OCI-LY7 (cell line): ENCODE data around the gene RPS19. TPM values are rescaled to one million over a fixed set of nuclear protein-coding genes. Genes with fewer than 3 reads are reported as not detected.

ENCODE experiments used
- BruUV-seq: library from RNA; stranded (reverse); fragments of 400-500 nt; replicated peaks from 2 replicates; lab custom pipeline; 2021; lab: Mats Ljungman, UMichigan
- CTCF ChIA-PET: fragments of 300-600 bp; sonication (Branson Sonifier 250); formaldehyde crosslinking; loops from one replicate; lab custom pipeline; 2022; ENCODE audit warnings: antibody characterized with exemption; ENCODE audit not compliant: unreplicated experiment; lab: Charles Lee
- POLR2A ChIA-PET: fragments of 300-600 bp; sonication (Branson Sonifier 250); formaldehyde crosslinking; loops from one replicate; lab custom pipeline; 2022; ENCODE audit warnings: antibody characterized with exemption; lab: Charles Lee
- DNase-seq: peaks from one replicate; pipeline ENCODE4 v3.0.0-alpha.2; 2015; ENCODE audit warnings: low spot score
- H2AFZ ChIP-seq: fragments of 200-600 bp; sonication (generic), shearing (Covaris generic); 2 replicates; pipeline ENCODE4 v1.6.1; 2014; ENCODE audit warnings: mild to moderate bottlenecking, antibody characterized with exemption, low read length, moderate library complexity
- H3K27ac ChIP-seq: fragments of 200-600 bp; sonication (generic); 2 replicates; pipeline ENCODE4 v1.5.1; 2014; ENCODE audit warnings: mixed run types, low read depth, mild to moderate bottlenecking, moderate library complexity, low read length, inconsistent platforms; ENCODE audit not compliant: poor library complexity, severe bottlenecking
- H3K36me3 ChIP-seq: fragments of 200-600 bp; sonication (generic); 2 replicates; pipeline ENCODE4 v1.6.1; 2014; ENCODE audit warnings: mild to moderate bottlenecking, antibody characterized with exemption, low read length, moderate library complexity, mixed read lengths; ENCODE audit not compliant: insufficient read depth
- H3K4me1 ChIP-seq: fragments of 200-600 bp; sonication (generic); 2 replicates; pipeline ENCODE4 v1.5.1; 2014; ENCODE audit warnings: mild to moderate bottlenecking, low read length; ENCODE audit not compliant: insufficient read depth, poor library complexity, severe bottlenecking
- H3K4me2 ChIP-seq: fragments of 200-600 bp; sonication (generic); 2 replicates; pipeline ENCODE4 v1.6.1; 2014; ENCODE audit warnings: mild to moderate bottlenecking, low read length
- H3K4me3 ChIP-seq: fragments of 200-600 bp; sonication (generic); 2 replicates; pipeline ENCODE4 v1.5.1; 2014; ENCODE audit warnings: mild to moderate bottlenecking, low read depth, low read length; ENCODE audit not compliant: poor library complexity, severe bottlenecking
- H3K79me2 ChIP-seq: fragments of 200-600 bp; sonication (generic); 2 replicates; pipeline ENCODE4 v1.6.1; 2016; ENCODE audit warnings: low read depth, mild to moderate bottlenecking, low read length, moderate library complexity, mixed read lengths; ENCODE audit not compliant: insufficient read depth
- H3K9me2 ChIP-seq: fragments of 200-600 bp; sonication (generic); 2 replicates; pipeline ENCODE4 v1.6.1; 2016; ENCODE audit warnings: mild to moderate bottlenecking, low read length, mixed read lengths; ENCODE audit not compliant: insufficient read depth
- H3K9me3 ChIP-seq: fragments of 200-600 bp; sonication (generic); 2 replicates; pipeline ENCODE4 v1.6.1; 2014; ENCODE audit warnings: mild to moderate bottlenecking, mixed run types, low read length, mixed read lengths
- H4K20me1 ChIP-seq: fragments of 200-600 bp; sonication (generic); 2 replicates; pipeline ENCODE4 v1.6.1; 2014; ENCODE audit warnings: mild to moderate bottlenecking, antibody characterized with exemption, low read length, moderate library complexity, mixed read lengths; ENCODE audit not compliant: insufficient read depth
- CTCF ChIP-seq: fragments of 200-600 bp; sonication (generic); conservative IDR thresholded peaks from 2 replicates; pipeline ENCODE4 v1.5.1; 2014; ENCODE audit warnings: mild to moderate bottlenecking, antibody characterized with exemption, low read length, moderate library complexity, mixed read lengths
- EZH2phosphoT487 ChIP-seq: fragments of 200-600 bp; sonication (generic); IDR thresholded peaks from 2 replicates; pipeline ENCODE4 v1.6.1; 2018; ENCODE audit warnings: low read depth, borderline replicate concordance, mild to moderate bottlenecking, mixed run types, antibody characterized with exemption, low read length, moderate library complexity, mixed read lengths
- intact Hi-C: fragments of 100-400 bp; cut with micrococcal nuclease; formaldehyde crosslinking; loops from one replicate; pipeline ENCODE4 v1.10.0; 2022; ENCODE audit not compliant: unreplicated experiment
- total RNA-seq, 2 experiments: library from RNA; depleted of rRNA in 1 of 2; stranded (reverse); fragments of >200 nt in 1 of 2; shearing (Covaris generic) in 1 of 2; gene quantifications; 2 replicates each; pipeline ENCODE4 v1.2.3, GENCODE V29; 2014 to 2022

RPS19 gene
- total RNA-seq, 2 experiments from 2014 or later = 3,803 to 4,414 TPM

GRCh38 chr19:41902594-41902993, 42.5 kb downstream of the RPS19 start:
- H3K4me1 ChIP-seq = no peaks in the 10 kb centered on the region
- no peak overlapping the region for H3K4me2 ChIP-seq
- no peaks in the 10 kb centered on the region for H4K20me1 ChIP-seq
- no peaks in the 10 kb centered on the region for H3K79me2 ChIP-seq
- POLR2A ChIA-PET = no interaction called here
- BruUV-seq = no TSS peak
- intact Hi-C loops = no loop called here
- no peak overlapping the region for H3K27ac ChIP-seq
- H3K9me2 ChIP-seq = no peaks in the 10 kb centered on the region
- H3K36me3 ChIP-seq = peaks cover 94% of the 10 kb centered on the region
- CTCF ChIA-PET = interaction anchor here (0.5 kb wide), 1 partner anchor 1150 kb away, joined by 3 read pairs; no protein-coding TSS in a partner anchor
- H3K9me3 ChIP-seq = no peaks in the 10 kb centered on the region
- no peak for TF ChIP-seq CTCF
- no peak for TF ChIP-seq EZH2phosphoT487
- H3K4me3 ChIP-seq = no peak overlapping the region
- no peak for DNase-seq
- H2AFZ ChIP-seq = no peak overlapping the region

GRCh38 chr19:41903193-41903953, 43.3 kb downstream of the RPS19 start:
- Histone ChIP-seq H3K9me2 (no peaks in the 10 kb centered on the region), H2AFZ (no peak overlapping the region), H3K27ac (no peak overlapping the region), H4K20me1 (no peaks in the 10 kb centered on the region), H3K9me3 (no peaks in the 10 kb centered on the region), H3K4me1 (no peaks in the 10 kb centered on the region), H3K4me3 (no peak overlapping the region), H3K79me2 (no peaks in the 10 kb centered on the region), H3K4me2 (no peak overlapping the region), H3K36me3 (peaks cover 86% of the 10 kb centered on the region)
- CTCF ChIA-PET = no interaction called here
- POLR2A ChIA-PET = no interaction called here
- TF ChIP-seq CTCF = no peak
- no peak for TF ChIP-seq EZH2phosphoT487
- intact Hi-C loops = no loop called here
- no TSS peak for BruUV-seq
- DNase-seq = no peak

- H3K36me3 ChIP-seq = peaks cover 77% of the 10 kb centered on the region
- ChIA-PET CTCF (no interaction called here), POLR2A (no interaction called here)
- H2AFZ ChIP-seq = no peak overlapping the region
- H3K4me2 ChIP-seq = no peak overlapping the region
- H4K20me1 ChIP-seq = no peaks in the 10 kb centered on the region
- no peaks in the 10 kb centered on the region for H3K79me2 ChIP-seq
- no peaks in the 10 kb centered on the region for H3K9me2 ChIP-seq
- intact Hi-C loops = no loop called here
- TF ChIP-seq CTCF = no peak
- TF ChIP-seq EZH2phosphoT487 = no peak
- no peak overlapping the region for H3K27ac ChIP-seq
- no TSS peak for BruUV-seq
- no peak for DNase-seq
- H3K9me3 ChIP-seq = no peaks in the 10 kb centered on the region
- no peaks in the 10 kb centered on the region for H3K4me1 ChIP-seq
- H3K4me3 ChIP-seq = no peak overlapping the region
These were observed 44.2 kb downstream of the RPS19 start for GRCh38 chr19:41904118-41904870.
